GM21528 (cell line): ENCODE measurements around the gene CLDN5.

Source experiments
- ATAC-seq: cut with Tn5 transposase; IDR thresholded peaks from one replicate; pipeline ENCODE4 v1.9.1; 2021; ENCODE audit warnings: mild to moderate bottlenecking, moderate library complexity; ENCODE audit not compliant: unreplicated experiment, low FRiP score

Gene CLDN5

GRCh38 chr22:19524170-19525115 lies at the start of gene CLDN5:
Gene CLDN5, minus strand, starts transcription at chr22:19524410. Its CDS starts 155 bp downstream, at chr22:19524255.
- ATAC-seq: no peak

GRCh38 chr22:19571995-19572394 lies 47.8 kb upstream of the CLDN5 start:
- ATAC-seq: no peak

- ATAC-seq: no peak
These were observed 47.1 kb upstream of the CLDN5 start for GRCh38 chr22:19571207-19571795.

GRCh38 chr22:19569976-19570375 lies 45.8 kb upstream of the CLDN5 start:
- ATAC-seq: no peak

GRCh38 chr22:19569276-19569640 lies 45.0 kb upstream of the CLDN5 start:
- ATAC-seq: no peak

- no peak for ATAC-seq
These were observed 44.4 kb upstream of the CLDN5 start for GRCh38 chr22:19568337-19569275.

- ATAC-seq: no peak
These were observed 43.2 kb upstream of the CLDN5 start for GRCh38 chr22:19567157-19568009.

GRCh38 chr22:19566279-19567156 lies 42.3 kb upstream of the CLDN5 start:
- no peak for ATAC-seq

- no peak for ATAC-seq
These were observed 41.4 kb upstream of the CLDN5 start for GRCh38 chr22:19565382-19566278.

- no peak for ATAC-seq
These were observed 35.7 kb upstream of the CLDN5 start for GRCh38 chr22:19559956-19560355.

- ATAC-seq: no peak
These were observed 35.2 kb upstream of the CLDN5 start for GRCh38 chr22:19559324-19559811.

GRCh38 chr22:19556963-19557545 lies 32.8 kb upstream of the CLDN5 start:
- ATAC-seq: no peak

- no peak for ATAC-seq
These were observed 31.4 kb upstream of the CLDN5 start for GRCh38 chr22:19555651-19556050.

- ATAC-seq: no peak
These were observed 30.7 kb upstream of the CLDN5 start for GRCh38 chr22:19554834-19555404.

GRCh38 chr22:19553201-19553600 lies 29.0 kb upstream of the CLDN5 start:
- ATAC-seq: no peak

GRCh38 chr22:19550382-19550781 lies 26.2 kb upstream of the CLDN5 start:
- no peak for ATAC-seq

- no peak for ATAC-seq
These were observed 25.2 kb upstream of the CLDN5 start for GRCh38 chr22:19549428-19549827.
